IMR-90 (cell line): ENCODE measurements around the gene NBPF1.
"Not testable (repeated sequence)": the region's sequence is repeated elsewhere in the genome, so short reads cannot be mapped to it uniquely, and the experiment has no call there.

ENCODE experiments used
- BHLHE40 ChIP-seq: fragments of 150-350 bp; IDR thresholded peaks from 2 replicates; pipeline ENCODE4 v1.6.1; 2016; ENCODE audit warnings: mild to moderate bottlenecking, low read depth, low read length
- CEBPB ChIP-seq: IDR thresholded peaks from 2 replicates; pipeline ENCODE4 v1.6.1; 2012; ENCODE audit warnings: low read depth, low read length, improper control_type of control experiment
- CHD1 ChIP-seq: IDR thresholded peaks from 2 replicates; pipeline ENCODE4 v1.6.1; 2012; ENCODE audit warnings: low read depth, low read length, improper control_type of control experiment
- CTCF ChIP-seq: conservative IDR thresholded peaks from 2 replicates; pipeline ENCODE4 v1.5.1; 2012; ENCODE audit warnings: mild to moderate bottlenecking, low read depth, low read length, improper control_type of control experiment
- ELK1 ChIP-seq: fragments of 150-350 bp; IDR thresholded peaks from 2 replicates; pipeline ENCODE4 v1.6.1; 2016; ENCODE audit warnings: low read depth, mild to moderate bottlenecking, low read length, moderate library complexity, borderline replicate concordance
- MXI1 ChIP-seq: IDR thresholded peaks from 2 replicates; pipeline ENCODE4 v1.6.1; 2012; ENCODE audit warnings: low read depth, mild to moderate bottlenecking, low read length, moderate library complexity, borderline replicate concordance
- NFE2L2 ChIP-seq: fragments of 150-350 bp; IDR thresholded peaks from 2 replicates; pipeline ENCODE4 v1.6.1; 2016; ENCODE audit warnings: low read depth, mild to moderate bottlenecking, low read length
- POLR2A ChIP-seq: IDR thresholded peaks from 2 replicates; pipeline ENCODE4 v1.6.1; 2012; ENCODE audit warnings: mild to moderate bottlenecking, low read depth, low read length
- RAD21 ChIP-seq: IDR thresholded peaks from 2 replicates; pipeline ENCODE4 v1.6.1; 2012; ENCODE audit warnings: low read length, improper control_type of control experiment

GRCh38 chr1:16623337-16623736 is 10.0 kb upstream of the NBPF1 start:
- TF ChIP-seq CTCF, CEBPB, ELK1, POLR2A, MXI1, BHLHE40, RAD21, CHD1, NFE2L2: not testable (repeated sequence)
